HG02610 (cell line): Measurements from ENCODE around the gene LDB2.

Source experiments
- ATAC-seq: cut with Tn5 transposase; IDR thresholded peaks from one replicate; pipeline ENCODE4 v1.9.1; 2021; ENCODE audit warnings: mild to moderate bottlenecking, moderate library complexity; ENCODE audit not compliant: unreplicated experiment

LDB2 gene

DNA sequence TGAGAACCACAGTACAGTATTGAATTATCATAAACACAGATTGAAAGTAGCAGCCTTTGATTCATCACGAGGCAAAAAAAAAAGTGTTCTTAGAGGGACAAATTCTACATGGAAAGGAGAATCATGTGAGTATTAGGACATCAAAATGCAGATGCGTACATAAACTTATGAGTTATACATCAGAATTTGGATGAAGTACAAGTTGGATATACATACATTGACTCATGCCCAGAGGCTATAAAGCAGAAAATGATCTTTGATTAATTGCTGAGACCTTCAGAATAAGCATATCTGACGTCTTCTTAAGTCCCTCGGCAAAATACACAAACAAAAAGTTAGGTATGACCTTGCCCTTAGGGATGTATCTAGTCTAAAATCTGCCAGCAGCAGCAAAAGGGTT lies 206.4 kb downstream of the LDB2 start:
- ATAC-seq: no peak

- ATAC-seq: no peak
Measured at GRCh38 chr4:16691450-16691849, 207.0 kb downstream of the LDB2 start.

DNA sequence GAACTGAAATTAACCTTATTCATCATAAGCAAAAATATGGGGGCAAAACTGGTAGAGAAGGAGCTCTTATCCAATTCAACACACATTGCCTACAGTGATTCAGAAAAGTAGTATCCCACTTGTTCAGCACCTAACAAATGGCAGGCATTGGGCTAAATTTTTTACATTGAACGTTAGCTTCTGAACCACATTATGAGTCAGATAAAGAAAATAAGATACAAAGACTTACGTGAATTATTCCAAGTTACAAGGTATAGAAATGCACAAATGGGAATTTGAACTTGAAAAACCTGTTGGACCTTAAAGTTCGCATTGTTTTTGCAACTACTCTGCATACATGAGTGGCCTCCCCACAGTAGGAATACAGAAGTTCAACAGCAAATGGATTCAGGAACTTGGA lies 210.6 kb downstream of the LDB2 start:
- no peak for ATAC-seq

DNA sequence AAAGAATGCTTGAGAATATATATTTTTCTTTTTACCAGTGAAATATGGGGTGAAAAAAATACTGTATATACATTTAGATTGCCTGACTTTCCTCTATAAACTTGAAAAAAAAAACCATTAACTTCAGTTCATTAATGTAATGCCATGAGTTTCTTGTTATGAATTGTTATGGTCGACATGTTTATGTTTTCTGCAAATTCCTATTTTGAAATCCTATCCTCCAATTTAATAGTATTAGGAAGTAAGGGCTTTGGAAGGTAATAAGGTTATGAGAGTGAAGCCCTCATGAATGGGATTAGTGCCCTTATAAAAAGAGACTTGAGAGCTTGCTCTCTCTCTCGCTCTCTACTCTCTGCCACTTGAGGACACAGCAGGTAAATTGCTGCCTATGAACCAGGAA lies 211.4 kb downstream of the LDB2 start:
- ATAC-seq: no peak

- ATAC-seq: no peak
Measured at GRCh38 chr4:16686195-16686594, 212.2 kb downstream of the LDB2 start.

DNA sequence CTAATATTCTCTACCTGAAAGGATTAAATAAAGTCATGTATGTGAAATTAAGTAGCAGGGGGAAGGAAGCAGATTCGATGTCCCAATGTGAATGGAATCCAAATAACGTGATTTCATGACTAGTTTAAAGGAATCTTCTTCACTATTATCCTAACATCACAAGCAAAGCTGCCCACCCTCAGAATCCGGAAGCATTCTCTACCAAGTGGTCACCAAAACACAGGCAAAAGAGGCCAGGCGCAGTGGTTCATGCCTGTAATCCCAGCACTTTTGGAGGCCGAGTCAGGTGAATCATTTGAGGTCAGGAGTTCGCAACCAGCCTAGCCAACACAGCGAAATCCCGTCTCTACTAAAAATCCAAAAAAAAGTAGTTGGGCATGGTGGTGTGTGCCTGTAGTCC lies 212.9 kb downstream of the LDB2 start:
- ATAC-seq: no peak

DNA sequence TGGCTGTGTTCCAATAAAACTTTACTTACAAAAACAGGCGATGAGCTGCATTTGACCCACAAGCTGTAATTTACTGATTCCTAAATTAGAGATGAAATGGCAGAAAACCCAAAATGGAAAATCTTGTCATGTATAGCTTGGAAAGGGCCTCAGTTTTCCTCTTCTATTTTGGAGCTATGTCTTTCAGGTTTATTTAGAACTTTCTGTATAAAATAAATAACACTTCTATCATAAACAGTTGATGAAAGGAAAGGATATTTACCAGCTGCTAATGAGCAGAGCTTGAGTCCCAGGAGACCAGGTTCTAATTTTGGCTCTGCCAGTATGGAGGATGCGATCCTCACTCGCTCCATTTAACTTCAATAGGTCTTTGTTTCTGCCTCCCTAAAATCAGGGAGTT lies 213.5 kb downstream of the LDB2 start:
- no peak for ATAC-seq

DNA sequence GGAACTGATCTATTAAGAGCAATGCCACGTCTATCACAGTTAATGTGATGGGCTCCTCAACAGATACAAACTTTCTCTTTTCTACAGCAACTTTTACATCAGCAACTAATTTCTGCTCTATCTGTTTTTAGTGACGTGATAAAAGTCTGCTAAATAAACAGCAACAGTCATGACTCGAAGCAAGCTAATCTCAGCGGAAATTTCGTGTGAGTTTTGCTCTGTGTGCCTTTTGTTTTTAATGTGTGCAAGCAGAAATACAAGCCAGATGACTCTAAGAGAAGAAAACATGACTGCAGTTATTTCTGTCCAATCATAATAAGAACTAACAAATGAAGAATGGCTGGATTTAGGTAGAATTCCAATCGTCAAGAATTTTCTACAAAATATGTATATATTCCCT lies 214.3 kb downstream of the LDB2 start:
- ATAC-seq: no peak

- ATAC-seq: no peak
Measured at GRCh38 chr4:16682975-16683374, 215.5 kb downstream of the LDB2 start.

- no peak for ATAC-seq
Measured at GRCh38 chr4:16677001-16677944, 221.2 kb downstream of the LDB2 start.

GRCh38 chr4:16676230-16676770 lies 222.1 kb downstream of the LDB2 start:
- ATAC-seq: no peak

DNA sequence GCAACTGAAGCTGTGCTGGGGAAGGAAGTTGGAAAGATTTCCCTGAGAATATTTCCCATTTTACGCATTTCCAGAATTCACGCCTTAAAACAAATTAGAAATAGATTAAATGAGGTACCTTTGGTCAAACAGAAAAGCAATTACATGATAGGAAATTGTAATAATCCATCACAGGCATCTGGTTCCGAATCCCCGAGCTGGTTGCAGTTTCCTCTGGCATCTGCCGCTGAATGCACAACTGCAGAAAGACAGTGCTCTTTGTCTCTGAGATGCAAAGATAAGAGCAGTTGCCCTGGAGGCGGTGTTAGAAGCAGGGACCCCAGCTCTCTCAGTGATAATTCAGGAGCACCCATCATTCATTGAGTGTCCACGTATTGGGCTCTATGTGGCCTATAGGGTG lies 224.4 kb downstream of the LDB2 start:
- no peak for ATAC-seq

DNA sequence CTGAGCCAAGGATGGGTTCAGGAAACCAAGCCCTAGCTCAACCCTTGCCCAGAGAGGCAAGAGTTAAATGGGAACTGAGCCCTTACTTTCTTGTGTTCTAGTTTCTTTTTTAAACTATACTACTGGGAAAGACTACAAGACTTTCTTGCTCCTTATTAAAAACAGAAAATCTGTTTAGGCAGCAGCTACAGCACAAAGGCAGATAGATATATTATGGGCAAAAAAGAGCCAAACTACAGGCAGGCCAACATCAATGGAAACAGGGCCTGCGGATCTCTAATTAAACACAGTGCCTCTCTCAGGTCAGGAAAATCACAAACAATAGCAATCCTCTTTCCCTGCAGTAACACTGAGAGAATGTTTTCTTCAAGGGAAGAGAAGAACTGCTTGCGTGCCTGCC lies 226.0 kb downstream of the LDB2 start:
- ATAC-seq: no peak

DNA sequence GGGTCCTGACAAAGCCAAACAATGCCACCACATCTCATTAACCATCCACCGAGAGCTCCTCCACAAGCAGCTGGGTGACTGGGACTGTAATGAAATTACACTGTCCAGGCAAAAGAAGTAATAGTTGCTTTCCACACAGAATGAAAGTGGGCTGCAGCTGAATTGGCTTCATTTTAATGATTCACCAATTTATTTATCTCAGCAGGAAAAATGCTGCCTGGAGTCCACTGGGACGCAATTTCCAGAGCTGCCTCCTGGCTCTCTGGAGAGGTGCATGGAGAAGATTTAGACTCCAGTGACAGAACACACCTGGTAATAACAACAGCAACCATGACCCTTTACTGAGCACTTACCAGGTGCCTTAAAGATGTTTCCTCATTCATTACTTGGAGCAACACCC lies 226.7 kb downstream of the LDB2 start:
- no peak for ATAC-seq

- ATAC-seq: no peak
Measured at GRCh38 chr4:16670727-16671126, 227.7 kb downstream of the LDB2 start.

GRCh38 chr4:16669036-16669435 lies 229.4 kb downstream of the LDB2 start:
- no peak for ATAC-seq

GRCh38 chr4:16668488-16668887 lies 230.0 kb downstream of the LDB2 start:
- ATAC-seq: no peak

DNA sequence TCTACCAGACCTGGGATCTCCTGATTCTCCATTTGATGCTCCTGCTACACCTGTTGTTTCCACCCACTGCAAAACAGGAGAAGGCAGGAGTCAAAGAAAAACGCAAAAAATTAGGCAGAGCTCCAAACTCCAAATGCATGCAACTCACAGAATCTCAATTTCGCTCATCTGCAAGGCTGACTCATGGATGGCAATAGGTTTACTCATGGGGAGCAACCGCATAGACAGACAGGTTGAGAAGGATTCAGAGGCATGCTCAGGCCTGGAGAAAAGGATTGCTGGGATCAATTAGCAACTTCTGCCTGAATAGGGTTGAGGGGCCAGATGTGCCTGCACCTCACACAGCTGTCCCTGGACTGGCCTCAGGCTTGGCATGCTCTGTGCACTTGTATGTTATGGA lies 231.0 kb downstream of the LDB2 start:
- ATAC-seq: no peak

GRCh38 chr4:16665942-16666551 lies 232.4 kb downstream of the LDB2 start:
- no peak for ATAC-seq

- no peak for ATAC-seq
Measured at GRCh38 chr4:16663732-16664131, 234.7 kb downstream of the LDB2 start.

- ATAC-seq: no peak
Measured at GRCh38 chr4:16663307-16663706, 235.1 kb downstream of the LDB2 start.

- ATAC-seq: no peak
Measured at GRCh38 chr4:16661813-16662212, 236.6 kb downstream of the LDB2 start.
